CD4-positive, alpha-beta T cell treated with Interferon gamma for 1 hour (primary cell): ENCODE results near the gene MARCHF7.
A peak's percentile ranks its signal among the peaks of the same experiment; 100 is the strongest.
"Not testable (repeated sequence)": the region's sequence is repeated elsewhere in the genome, so short reads cannot be mapped to it uniquely, and the experiment has no call there.

Experiments
- DNase-seq: peaks from one replicate; pipeline ENCODE4 v3.0.0-alpha.2; 2020

Gene MARCHF7, protein sequence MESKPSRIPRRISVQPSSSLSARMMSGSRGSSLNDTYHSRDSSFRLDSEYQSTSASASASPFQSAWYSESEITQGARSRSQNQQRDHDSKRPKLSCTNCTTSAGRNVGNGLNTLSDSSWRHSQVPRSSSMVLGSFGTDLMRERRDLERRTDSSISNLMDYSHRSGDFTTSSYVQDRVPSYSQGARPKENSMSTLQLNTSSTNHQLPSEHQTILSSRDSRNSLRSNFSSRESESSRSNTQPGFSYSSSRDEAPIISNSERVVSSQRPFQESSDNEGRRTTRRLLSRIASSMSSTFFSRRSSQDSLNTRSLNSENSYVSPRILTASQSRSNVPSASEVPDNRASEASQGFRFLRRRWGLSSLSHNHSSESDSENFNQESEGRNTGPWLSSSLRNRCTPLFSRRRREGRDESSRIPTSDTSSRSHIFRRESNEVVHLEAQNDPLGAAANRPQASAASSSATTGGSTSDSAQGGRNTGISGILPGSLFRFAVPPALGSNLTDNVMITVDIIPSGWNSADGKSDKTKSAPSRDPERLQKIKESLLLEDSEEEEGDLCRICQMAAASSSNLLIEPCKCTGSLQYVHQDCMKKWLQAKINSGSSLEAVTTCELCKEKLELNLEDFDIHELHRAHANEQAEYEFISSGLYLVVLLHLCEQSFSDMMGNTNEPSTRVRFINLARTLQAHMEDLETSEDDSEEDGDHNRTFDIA

DNA sequence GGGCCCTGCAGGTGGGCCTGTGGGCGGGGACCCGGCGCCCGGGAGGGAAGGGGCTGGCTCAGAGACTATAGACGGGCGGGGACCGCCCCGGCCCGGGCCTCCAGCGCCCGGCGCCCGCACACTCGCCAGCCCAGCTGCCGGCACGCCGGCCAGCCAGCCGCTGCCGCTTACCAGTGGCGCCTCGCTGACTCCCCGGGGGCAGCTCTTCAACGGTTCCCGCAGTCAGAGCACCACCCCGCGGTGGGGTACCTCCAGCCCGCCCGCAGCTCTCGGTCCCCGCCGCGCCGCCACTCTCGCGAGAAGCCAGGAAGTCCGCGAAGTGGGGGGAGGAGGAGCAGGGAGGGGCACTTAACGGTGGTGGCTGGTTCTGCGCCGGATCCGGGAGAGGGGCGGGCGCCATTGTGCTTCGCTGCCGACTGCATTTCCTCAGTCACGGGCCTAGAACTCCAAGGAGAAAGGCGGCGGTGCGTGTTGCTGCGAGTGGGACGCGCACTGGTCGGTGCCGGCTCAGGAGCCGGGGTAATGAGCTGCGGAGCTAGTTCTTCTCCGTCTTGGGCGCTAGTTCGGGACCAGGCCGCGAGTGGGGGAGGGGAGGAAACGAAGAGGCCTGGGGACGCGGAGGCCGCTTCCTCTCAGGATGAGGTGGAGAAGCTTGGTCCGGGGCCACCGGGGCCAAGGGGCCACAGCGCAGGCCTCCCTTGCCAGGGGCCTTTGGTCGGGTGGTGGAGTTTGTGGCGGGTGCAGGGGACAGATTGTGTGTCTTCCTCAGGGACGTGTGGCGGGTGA is at the start of gene MARCHF7:
TSS of gene MARCHF7 (plus strand) at position 364 of the 786 bp plus-strand sequence. CDS start 16,517 bp downstream, outside the sequence.
- DNase-seq = peak; percentile 96

DNA sequence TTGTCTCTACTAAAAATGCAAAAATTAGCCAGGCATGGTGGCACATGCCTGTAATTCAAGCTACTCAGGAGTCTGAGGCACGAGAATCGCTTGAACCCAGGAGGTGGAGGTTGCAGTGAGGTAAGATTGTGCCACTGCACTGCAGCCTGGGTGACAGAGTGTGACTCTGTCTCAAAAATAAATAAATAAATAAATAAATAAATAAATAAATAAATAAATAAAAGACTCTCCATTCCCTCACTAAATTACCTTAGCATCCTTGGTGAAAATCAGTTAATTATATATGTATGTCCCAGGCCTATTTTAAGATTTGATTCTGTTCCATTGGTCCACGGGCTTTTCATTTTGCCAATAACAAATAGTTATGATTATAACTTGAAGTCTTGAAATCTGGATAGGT is 44.9 kb upstream of the MARCHF7 start:
- not testable (repeated sequence) for DNase-seq

DNA sequence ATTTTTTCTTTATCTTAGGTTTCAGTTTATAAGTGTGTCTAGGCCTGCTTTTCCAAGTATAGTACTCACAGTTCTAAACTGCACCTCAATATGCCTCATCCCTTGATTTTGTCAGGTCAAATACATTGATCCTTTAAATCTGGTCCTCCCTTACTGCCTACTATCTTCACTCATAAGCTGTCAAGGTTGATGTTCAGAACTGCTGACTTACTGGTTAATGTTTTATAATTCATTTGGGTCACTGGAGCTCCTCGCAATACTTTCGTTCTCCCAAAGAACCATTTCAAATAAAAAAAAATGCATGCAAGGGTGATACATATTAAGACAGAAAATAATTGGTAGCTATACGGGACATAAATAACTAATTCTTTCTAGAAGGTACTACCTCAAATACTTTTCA is 41.3 kb upstream of the MARCHF7 start:
- DNase-seq = no peak

DNA sequence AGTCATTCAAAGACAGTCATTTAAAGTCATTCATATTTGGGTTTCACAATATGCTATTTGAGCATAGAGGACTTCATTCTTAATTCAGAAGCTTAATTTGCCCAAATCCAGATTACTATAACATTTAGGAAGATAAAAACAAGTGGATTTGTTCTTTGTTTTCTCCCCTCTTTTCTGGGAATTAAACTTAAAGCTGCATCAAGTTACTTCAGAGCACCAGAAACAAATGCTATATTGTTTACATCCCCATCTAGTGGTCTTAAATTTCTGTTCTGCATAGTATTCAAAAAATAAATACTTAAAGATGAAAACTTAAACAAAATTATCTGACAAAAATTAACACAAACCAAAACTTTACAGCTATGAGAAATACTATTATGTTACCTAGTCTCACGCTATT is 34.7 kb upstream of the MARCHF7 start:
- DNase-seq = no peak

DNA sequence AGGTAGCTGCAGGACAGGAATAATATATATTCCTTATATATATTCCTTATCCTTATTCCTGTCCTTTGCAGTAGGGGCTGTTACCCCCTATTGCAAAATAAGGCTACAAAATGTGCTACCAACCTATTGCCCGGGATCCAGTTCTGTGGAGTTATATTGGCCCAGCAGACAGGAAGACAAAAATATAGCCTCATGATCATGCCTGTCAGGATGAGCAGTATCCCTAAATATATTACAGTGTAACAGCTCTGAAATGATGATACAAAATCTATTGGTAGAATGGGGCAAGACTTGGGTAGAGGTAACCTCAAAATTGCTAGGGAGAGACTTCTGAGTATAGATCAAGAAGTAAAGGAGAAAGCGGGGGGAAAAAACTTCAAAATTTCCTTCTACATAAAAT is 31.6 kb upstream of the MARCHF7 start:
- no peak for DNase-seq

DNA sequence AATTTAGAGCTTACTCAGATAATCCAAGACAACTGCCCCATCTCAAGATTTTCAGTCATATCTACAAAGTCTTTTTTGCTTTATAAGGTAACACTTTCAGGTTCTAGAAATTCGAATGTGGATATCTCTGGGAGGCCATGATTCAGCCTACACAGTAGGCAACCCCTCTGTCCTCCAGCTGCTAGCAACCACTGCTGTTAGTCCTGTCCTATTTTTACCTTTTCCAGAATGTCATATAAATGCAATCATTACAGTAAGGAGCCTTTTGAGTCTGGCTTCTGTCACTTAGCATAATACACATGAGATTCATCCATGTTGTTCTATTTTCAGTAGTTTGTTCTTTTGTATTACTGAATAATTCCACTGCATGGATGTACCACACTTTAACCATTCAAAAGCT is 28.5 kb upstream of the MARCHF7 start:
- no peak for DNase-seq

DNA sequence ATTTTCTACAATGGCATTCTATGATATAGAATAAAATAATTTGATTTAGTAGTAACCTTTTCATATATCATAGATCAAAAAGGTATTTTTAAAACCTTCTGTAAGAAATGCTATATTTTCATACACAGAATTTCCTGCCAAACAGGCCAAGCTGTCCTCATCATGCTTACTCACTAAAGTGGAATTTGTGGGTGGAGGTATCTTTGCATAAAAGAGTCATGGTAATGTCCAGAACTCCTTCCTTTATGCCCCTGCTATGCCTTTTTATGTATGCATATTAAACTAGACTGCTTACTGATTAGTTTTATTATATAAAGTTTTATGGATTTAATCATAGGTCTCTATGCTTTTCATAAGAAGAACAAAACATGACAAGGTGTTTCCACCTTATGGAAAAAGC is 27.5 kb upstream of the MARCHF7 start:
- no peak for DNase-seq

DNA sequence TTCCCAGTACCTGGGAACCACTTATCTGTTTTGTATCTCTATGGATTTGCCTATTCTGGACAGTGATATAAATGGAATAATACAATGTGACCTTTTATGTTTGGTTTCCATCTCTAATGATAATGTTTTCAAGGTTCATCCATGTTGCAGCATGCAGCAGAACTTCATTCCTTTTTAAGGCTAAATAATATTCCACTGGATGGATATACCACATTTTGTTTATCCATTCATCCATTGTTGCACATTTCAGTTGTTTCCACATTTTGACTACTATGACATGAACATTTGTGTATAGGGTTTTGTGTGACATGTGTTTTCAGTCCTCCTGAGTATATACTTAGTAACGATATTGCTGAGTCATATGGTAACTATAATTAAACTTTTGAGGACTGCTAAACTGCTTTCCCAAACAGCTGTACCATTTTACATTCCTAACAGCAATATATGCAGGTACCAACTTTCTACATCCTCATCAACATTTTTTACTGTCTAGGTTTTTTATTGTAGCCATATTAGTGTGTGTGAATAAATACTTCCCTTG is 17.7 kb upstream of the MARCHF7 start:
- no peak for DNase-seq

DNA sequence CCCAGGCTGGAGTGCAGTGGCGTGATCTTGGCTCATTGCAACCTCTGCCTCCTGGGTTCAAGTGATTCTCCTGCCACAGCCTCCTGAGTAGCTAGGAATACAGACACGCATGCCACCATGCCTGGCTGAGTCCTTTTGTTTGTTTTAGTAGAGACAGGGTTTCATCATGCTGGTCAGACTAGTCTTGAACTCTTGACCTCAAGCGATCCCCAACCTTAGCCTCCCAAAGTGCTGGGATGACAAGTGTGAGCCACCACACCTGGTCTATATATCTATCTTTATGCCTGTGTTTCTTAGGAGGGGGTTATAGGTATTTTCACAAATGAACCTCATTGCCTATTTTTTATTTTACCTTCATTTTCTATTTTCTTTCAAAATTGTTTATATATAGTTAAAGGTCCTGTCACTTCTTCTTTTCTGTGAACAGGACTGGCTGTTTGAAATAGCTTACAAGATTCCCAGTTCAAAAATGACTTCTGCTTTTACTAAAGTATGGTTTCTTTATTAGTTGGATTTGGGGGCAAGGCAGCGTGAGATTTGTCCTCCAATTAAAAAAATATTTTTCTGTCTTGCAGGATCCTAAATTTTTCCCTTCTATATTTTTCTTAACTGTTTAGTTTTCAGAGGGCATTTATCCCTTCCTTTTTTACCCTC is 16.4 kb upstream of the MARCHF7 start:
- no peak for DNase-seq

DNA sequence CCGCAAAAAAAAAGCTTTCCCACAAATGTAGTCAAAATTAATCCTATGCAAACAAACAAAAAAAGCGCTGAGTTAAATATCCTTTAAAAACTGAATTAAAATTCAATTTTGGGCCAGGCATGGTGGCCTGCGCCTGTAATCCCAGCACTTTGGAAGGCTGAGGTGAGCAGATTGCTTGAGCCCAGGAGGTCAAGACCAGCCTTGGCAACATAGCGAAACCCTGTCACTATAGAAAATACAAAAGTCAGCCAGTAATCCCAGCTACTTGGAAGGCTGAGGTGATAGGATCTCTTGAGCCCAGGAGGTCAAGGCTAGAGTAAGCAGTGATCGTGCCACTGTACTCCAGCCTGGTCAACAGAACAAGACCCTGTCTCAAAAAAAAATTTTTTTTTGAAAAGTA is 8.8 kb upstream of the MARCHF7 start:
- DNase-seq = no peak

DNA sequence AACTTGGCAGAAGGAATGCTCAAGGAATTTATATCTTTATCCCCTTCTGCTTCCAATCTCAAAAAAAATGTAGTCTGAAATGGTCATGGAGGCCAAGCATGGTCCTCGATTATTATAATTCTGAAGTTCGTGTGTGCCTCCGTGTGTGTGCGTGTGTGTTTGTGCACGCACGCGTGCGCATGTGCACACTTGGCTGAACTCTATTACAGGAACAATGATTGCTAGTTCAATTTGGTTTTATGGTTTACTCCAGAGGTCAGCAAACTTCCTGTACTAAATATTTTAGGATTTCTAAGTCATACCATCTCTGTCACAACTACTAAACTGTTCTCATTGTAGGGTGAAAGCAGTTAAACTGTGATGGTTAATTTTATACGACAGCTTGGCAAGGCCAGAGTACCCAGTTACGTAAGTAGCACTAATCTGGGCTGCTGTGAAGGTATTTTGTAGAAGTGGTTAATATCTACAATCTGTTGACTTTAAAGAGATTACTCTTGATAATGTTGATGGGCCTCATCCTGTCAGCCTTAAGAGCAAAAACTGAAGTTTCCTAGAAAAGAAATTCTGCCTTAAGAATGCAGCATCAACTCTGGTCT is 5.8 kb upstream of the MARCHF7 start:
- no peak for DNase-seq

DNA sequence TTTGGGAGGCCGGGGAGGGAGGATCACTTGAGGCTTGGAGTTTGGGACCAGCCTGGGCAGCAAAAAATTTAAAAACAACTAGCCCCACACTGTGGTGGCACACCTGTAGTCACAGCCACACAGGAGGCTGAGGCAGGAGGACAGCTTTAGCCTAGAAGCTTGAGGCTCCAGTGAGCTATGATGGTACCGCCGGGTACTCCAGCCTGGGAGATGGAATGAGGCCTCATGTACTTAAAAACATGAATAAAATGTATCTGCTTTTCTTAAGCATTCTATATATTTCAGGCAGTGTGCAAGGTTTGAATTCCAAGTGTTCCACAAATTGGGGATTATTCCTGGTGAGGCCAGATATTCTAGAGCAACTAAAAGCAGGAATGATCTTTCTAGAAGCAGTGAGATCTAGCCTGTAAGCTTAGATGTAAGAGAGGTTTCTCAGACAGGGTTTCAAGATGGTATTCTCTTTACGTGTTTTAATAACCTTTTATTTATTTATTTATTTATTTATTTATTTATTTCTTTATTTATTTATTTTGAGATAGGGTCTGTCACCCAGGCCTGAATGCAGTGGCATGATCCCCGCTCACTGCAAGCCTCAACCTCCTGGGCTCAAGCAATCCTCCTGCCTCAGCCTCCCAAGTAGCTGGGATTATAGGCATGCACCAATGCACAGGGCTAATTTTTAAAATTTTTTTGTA is 4.1 kb upstream of the MARCHF7 start:
- no peak for DNase-seq

DNA sequence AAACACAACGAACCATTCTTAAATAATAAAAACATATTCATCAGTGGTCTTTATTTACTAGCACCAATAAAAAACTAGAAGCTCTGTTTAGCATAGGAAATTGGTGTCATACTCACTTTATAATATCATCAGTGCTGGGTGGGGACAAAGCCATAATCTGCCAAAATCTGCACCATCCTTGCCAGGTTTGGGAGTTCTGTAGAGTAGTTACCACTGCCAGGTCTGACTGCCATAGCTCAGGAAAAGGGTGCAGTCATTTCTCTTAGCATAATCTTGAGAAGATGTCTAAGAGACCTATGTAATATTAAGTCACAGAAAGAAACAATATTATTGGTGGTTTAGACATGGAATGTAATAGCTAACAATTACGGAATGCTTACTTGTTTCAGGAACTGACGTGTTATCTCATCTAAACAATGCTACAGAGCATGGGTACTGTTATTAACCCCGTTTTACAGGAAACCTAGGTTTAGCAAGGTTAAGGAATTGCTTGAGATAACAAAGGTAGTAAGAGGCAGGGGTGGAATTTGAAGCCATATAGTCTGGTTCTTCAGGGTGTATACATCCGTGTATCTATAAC is 1.6 kb upstream of the MARCHF7 start:
- DNase-seq = no peak

DNA sequence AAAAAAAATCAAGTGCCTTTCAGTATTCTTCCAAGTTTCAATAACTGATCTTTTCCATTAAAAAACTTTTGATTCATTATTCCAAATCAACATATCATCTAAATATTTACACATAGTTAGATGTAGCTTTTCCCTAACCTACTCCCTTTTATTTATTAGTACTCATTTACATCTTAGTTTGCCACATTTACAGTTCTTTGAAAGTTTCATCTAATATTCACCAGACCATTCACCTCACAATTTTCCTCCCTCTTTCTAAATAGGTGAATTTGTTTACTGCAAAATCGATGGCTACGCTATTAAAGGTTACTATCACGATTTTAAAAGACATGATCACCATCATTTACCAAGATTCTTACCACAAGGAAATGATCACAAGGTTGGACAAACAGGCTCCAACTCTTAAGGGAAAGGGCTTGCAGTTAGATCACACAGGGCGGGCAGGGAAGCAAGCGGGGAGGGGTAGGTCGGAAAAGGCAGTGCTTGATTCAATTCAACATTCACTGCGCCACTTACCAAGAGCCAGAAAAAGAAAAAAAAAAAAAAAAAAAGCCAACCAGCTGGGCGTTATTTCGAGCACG is 654 bp upstream of the MARCHF7 start:
- DNase-seq = no peak

DNA sequence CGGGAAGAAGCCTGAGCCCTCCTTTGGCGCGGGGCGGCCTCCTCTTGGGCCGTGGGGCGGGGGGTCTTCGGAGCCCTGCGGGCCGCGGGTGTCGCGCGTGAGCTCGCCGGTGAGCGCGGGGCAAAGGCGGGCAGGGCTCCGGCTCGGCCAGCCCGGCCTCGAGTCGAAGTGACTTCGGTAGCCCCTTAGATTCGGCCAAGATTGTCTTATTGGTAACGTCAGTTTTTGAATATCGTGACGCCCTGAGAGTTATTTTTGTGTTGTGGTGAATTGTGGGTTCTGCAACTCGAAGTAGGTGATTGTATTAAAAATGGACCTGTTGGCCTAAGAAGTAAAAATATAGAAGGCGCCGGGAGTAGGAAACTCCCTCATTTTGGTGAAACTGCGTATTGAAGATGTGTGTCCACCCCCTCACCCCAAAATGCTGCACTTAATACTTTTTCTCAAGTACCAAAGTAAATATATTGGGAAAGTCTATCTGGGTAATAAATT is 669 bp downstream of the MARCHF7 start:
- DNase-seq = no peak

DNA sequence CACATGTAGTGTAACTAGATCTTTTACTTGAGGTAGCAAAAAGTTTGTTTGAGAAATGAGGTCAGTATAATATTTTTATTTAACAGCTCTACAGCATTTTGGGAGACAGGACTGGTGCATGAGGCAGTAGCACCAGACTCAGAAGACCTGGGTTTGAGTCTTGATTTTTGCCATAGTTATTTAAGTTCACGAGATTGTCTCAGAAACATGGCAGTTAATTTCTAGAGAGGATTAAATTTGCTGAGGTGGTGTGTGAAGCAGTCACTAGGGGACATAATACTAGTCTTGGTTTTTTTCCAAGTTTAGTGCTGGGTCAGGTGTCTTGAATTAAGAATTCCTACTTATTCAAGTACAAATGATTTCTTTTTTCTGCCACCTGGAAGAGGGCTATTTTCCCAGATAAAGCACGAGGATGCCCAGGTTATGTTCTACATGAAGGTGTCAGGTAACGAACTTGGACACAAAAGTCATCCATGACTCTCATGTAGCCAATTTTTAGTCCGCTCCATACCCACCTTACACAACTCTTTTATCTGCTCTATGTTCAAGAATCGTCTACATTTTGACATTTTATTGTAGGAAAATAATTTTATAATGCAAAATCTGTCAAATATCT is 1.4 kb downstream of the MARCHF7 start:
- DNase-seq = no peak

DNA sequence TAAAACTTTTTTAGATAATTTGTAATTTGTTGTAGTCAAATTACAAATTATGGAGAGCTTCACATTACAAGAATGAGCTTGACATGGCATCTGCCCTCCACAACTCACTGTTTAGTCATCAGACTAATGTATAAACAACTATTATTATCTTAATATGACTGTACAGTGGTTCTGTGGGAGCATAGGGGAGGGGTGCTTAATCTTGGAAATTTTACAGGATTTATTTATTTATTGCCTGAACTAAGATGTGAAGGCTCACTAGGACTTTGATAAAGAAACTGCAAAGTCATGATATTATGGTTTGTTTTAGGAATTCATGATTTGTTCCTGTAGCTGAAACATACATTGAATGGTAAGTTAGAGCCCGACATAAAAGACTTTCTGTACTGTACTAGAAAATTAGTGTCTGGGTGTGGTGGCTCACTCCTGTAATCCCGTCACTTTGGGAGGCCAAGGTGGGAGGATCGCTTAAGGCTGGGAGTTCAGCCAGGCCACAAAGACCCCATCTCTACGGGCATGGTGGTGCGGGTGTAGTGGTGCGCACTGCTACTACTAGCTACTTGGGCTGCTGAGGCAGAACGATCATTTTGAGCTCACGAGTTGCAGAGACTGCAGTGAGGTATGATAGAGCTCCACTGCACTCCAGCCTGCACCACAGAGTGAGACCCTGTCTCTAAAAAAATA is 2.1 kb downstream of the MARCHF7 start:
- no peak for DNase-seq

DNA sequence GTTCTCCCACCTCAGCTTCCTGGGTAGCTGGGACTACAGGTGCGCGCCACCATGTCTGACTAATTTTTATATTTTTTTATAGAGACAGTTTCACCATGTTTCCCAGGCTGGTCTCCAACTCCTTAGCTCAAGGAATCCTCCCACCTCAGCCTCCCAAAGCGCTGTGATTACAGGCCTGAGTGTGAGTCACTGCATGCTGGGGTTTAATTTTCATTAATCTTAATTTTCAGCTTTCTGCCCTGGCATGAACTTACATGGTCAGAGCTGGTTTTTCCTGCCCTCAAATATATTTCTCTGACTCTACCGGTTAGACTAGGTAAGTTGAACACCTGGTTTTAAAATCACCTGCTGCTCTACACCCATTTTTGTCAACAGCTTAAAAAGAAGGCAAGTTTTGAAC is 3.1 kb downstream of the MARCHF7 start:
- no peak for DNase-seq

DNA sequence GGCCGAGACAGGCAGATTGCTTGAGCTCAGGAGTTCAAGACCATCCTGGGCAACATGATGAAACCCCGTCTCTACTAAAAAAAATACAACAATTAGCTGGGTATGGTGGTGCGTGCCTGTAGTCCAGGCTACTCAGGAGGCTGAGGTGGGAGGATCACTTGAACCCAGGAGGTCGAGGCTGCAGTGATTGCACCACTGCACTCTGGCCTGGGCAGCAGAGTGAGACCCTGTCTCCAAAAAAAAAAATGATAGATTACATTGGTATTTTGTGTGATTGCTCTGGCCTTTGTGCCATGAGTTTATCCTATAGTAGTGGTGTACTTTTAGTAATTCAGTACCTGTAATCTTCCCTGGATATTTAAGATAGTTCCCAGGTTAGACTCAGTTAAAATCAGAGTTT is 4.1 kb downstream of the MARCHF7 start:
- DNase-seq = not testable (repeated sequence)

DNA sequence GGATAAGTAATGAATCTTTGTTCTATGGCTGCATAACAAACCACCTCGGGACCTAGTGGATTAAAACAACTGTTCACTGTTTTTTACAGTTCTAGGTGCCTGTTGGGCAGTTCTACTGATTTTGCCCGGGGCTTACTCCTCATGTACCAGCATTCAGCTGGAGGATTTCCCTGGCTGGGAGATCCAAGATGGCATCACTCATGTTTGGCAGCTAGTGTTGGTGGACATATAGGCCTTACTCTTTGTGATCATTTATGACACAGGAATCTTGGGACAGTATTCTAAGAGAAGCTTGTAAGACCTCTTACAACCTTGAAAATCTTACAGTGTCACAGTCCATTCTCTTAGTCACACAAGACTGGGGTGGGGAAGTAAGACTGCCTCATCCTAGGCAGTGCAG is 4.6 kb downstream of the MARCHF7 start:
- no peak for DNase-seq
